GM18519 (cell line): Measurements from ENCODE around the gene MTMR3.

Experiments
- ATAC-seq: cut with Tn5 transposase; IDR thresholded peaks from one replicate; pipeline ENCODE4 v1.9.1; 2021; ENCODE audit warnings: mild to moderate bottlenecking, moderate library complexity; ENCODE audit not compliant: unreplicated experiment, low FRiP score

Gene MTMR3

DNA sequence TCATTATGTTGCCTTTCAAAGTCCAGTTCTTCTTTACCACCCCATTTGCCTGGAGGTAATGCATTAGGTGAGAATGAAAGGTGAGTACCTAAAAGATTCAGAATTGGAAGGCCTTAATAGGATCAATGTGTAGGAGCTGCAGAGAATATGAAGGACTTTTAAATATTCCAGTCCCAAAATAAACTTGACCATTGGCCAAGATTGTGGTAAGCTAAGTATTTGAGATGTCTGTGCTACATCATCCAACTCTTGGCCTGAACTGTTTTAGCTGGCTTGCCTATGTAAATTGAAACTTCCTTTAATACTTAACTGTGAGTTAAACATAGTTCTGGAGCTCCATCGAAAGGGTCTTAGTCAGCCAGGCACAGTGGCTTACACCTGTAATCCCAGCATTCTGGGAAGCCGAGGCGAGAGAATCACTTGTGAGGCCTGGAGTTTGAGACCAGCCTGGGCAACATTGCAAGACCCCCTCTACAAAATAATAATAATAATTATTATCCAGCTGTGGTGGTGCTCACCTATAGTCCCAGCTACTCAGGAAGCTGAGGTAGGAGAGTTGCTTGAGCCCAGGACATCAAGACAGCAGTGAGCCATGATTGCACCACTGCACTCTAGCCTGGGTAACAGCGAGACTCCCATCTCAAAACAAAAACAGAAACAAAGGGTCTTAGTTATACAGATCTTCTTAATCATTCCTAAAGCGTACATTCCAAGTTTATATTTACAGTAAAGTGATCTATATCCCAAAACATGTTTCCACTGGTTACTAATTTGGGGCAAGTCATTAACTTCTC, 29.8 kb downstream of the MTMR3 start:
- ATAC-seq = no peak

- ATAC-seq = no peak
Measured at GRCh38 chr22:29914165-29914564, 31.2 kb downstream of the MTMR3 start.

- ATAC-seq = no peak
Measured at GRCh38 chr22:29914991-29915533, 32.1 kb downstream of the MTMR3 start.

DNA sequence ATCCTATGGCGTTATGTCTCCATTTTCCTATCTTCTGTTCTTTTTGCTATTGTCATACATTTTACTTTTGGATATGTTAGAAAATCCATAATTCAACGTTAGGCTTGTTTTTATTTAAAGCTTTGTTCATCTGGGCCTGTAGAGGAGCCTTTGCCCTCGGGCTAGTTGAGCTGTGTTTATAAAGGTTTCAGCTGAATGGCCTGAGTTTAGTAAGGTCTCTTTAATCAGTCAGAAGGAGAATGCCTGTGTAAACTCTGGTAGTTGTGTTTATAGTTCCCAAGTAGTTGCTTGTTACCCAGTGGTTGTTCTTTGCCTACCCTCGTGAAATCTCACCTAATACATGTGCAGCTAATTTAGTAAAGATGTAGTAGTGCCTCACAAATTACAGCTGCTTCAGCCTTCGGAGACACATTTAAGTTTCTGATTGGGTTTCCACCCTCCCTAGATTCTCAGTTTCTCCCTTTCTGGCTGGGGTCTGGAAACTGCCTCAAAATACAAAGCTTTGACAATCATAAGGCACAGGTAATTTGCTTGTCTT, 33.1 kb downstream of the MTMR3 start:
- no peak for ATAC-seq

DNA sequence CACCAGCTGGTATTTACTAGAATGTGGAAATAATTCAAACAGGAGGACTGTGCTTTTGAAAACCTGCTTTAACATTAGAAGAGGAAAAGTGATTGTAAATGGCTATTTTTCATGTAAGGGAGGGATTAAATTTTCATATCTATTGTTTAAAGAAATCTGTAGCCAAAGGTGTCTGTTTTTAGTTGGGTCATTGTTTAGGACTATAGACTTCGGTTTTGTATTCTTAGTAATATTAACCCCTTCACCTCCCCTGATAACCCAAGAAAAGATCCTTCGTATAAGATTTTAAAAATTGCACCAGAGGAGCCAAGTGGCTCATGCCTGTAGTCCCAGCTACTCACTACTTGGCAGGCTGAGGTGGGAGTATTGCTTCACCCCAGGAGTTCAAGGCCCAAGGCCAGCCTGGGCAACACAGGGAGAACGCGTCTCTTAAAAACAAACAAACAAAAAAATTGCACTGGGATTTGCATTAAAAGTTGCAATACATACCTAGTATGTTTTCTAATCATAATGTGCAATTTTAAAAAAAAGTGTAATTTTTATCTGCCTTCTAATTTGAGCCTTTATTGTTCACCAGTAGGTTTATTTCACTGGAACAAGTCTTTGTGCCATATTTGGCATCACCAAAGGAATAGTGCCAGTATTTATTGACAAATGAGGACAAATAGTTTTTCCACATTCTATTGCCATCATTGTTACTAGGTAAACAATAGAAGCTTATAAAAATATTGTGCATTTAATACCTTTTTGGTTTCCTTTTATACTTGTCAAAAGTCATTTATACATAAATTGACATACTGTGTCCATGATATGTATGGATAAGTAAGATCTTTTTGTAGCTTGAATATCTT, 34.3 kb downstream of the MTMR3 start:
- ATAC-seq = no peak

DNA sequence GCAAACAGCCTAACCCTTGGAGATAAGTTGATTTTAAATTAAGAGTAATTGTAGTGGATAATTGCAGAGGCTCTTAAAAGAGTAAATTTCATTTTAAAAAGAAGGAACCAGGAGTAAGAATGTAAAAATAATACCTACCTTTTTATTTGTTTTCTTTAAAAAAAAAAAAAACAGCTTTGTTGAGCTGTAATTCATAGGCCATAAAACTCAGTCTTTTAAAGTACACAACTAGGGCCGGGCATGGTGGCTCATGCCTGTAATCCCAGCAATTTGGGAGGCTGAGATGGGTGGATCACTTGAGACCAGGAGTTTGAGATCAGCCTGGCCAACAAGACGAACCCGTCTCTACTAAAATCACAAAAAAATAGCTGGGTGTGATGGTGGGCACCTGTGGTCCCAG, 42.4 kb downstream of the MTMR3 start:
- ATAC-seq = no peak

DNA sequence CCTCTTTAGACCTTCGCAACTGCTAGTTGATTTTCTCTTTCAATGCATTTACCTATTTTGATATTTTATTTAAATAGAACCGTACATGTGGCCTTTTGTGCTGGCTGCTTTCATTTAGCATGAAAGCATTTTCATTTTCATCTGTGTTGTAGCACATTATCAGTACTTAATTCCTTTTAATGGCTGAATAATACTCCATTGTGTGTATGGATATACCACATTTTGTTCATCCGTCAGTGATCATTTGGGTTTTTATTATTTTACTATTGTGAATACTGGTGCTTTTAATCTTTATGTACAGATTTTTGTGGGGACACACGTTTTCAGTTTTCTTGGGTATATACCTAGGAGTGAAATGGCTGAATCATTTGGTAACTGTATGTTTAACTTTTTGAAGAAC, 43.1 kb downstream of the MTMR3 start:
- ATAC-seq = no peak

DNA sequence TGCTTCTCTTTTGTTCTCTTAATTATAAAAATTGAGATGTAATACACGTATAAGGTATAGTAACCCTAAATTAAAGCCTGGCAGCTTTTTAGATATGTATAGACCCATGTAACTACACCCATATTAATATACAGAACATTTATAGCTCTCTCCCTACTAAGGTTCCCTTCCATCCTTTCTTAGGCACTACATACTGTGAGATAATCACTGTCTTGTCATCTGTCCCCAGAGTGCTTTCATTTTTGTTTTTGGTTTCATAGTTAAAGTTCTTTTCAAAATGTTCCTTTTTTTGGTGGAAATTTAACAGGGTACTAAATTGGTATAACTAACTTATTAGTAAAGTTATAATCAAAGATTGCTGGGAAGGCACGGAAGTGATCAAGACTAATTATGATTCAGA, 49.2 kb downstream of the MTMR3 start:
- ATAC-seq = no peak

DNA sequence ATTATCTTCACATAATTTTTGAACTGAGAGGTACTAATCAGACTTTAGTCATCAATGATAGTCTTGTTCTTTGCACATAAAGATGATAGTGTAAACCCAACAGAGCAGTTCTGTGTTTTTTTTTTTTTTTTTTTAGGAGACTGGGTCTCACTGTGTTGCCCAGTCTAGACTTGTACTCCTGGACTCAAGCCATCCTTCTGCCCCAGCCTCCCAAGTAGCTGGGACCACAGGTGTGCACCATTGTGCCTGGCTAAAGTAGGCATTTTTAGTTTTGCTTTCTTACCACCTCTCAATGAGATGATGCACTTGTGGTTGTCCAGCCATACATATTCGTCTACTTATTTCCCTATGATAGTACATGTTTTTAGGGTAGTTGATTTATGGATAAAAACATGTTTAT, 50.6 kb downstream of the MTMR3 start:
- ATAC-seq = no peak

GRCh38 chr22:29934596-29934995, 51.6 kb downstream of the MTMR3 start:
- no peak for ATAC-seq

GRCh38 chr22:29936186-29936585, 53.2 kb downstream of the MTMR3 start:
- no peak for ATAC-seq

DNA sequence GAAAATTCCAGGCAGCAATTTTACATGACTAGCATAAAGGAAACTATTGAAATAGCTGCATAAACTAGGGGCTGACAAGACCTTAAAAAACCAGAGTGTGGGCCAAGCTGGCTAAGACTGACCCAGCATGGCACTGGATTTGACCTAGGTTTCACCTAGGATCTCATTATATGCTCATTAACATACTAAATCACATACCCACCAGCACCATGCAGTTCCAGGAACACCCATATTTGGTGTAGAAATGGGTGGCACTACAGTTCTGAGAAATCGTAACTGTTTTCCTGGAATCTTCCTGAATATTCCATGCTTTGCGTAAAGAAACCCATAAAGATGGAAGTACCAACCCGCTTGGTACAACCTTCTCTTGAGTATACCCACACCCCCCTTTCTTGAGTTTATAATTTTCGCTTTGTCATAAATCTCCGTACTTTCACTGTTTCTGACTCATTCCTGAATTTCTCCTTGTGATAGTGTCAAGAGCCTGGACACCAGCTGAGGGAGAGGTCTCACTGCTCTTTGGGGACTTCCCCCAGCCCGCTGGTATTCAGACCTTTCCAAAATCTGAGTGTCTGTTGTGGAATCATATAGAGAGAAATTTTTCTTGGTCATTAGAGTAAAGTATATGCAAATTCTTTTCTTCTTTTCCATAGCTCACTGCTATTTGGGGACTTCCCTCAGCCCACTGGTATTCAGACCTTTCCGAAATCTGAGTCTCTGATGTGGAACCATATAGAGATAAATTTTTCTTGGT, 55.1 kb downstream of the MTMR3 start:
- no peak for ATAC-seq

DNA sequence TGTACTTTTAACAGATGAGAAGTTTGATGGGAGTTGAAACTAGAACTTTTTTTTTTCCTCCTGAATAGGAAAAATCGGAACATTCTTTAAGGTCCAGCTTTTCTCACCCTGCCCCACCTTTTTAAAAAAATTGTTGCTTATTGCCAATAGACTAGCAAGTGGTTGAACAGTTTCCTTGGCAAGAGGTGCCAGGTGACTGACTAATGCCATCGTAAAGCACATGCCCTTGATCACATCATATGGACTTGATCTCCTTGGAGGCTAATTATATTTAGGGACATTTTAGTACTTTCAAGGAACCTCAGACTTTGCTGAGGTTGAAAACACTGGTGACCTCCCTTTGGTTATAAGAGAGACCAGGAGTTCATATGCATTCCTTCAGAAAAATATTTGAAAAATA, 57.6 kb downstream of the MTMR3 start:
- no peak for ATAC-seq

DNA sequence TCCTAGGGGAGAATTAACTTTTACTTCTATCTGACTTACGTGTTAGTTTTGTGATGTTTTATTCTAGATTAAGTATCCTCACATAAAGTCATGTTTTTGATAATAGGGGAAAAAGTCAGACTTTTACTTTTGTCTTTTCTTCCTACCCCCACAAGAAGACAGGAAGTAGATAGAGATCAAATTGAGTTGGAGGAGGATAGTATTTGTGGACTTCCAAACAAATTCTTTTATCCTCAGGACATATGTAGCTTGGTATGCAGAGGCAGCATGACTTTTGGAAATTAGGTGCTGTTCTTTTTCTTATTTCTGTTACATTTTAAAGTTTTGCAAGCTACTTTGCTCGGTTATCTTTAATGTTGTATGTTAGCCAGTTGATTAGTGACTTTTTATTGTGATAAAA, 61.4 kb downstream of the MTMR3 start:
- ATAC-seq = no peak

GRCh38 chr22:29945435-29945834, 62.5 kb downstream of the MTMR3 start:
- ATAC-seq = no peak

DNA sequence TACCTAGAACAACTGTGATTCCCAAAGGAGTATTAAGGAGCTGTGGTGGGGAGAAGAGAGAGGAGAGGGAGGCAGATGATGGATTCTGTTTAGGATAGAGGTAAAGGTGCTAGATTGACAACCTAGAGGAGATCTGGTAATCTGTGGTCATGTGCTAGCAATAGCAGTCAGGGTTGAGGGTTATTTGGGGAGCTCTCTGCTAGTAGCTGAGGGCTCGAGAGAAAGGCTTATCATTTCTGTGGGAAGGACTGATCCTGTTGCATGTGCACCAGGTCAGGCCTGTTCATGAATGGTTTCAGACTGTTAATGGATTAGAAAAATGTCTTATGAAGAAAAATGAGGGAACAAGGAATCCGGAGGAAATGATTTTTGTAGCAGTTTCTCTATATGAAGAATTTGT, 63.2 kb downstream of the MTMR3 start:
- no peak for ATAC-seq

DNA sequence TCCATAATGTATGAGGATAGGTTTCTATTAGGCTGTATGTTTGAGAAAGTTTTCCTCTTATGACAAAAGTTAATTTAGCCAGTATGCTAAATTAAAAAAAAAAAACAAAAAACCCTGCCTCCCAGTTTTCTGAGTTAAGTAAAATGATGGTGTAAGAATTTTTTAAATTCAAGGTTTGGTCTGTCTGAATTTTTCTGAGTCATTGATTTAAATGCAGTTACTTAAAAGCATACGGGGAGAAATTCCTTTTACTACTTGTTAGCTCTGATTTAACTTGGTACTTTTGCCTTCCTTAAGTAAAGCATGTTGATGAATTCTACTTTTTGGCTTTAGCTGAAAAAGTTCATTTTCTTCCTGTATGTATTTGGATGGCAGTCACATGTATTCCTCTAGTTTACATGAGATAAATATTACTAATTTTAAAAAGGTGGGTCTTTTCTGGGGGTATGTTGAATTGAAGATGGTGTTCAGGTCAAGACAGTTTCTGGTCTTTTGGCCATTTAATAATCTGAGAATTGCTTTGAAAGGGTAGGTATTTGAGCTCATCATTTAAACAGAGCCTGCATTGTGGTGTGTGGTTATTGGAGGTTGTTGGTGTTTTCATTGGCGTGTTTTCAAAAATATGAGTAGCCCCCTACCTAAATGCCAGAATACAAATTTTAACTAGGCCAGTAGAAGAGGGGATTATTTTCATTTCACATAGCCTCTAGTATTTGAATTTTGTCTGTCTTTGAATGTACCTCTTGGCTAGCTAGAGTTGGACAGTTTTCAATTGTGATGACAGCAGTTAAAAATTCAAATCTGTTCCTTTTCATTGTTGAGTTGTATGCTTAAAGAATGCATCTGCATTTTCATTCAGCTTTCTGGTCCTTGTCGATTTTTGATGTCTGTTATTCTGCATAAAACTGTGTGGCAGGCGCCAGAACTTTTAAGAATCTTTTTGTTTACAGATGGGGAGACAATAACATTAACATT, 64.7 kb downstream of the MTMR3 start:
- no peak for ATAC-seq

DNA sequence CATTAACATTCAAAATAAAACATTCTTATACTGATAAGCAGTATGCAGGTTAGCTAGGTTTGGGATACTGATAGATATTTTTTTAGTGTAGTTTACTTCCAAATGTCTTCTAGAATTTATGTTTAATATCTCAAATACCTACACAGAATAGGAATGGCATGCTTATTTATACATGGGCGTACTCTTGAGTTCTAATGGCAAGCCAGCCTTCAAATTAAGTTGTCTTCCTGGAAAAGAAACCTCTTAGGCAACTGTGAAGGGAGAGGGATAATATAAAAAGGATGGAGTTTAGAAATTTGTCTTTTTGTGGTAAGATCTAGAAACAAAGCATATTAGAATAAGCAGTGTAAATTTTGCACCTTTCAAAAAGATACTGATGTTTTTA, 65.4 kb downstream of the MTMR3 start:
- ATAC-seq = no peak

GRCh38 chr22:29949872-29950271, 66.9 kb downstream of the MTMR3 start:
- ATAC-seq = no peak
